ENCODE results near the gene DEPDC5.

DNA sequence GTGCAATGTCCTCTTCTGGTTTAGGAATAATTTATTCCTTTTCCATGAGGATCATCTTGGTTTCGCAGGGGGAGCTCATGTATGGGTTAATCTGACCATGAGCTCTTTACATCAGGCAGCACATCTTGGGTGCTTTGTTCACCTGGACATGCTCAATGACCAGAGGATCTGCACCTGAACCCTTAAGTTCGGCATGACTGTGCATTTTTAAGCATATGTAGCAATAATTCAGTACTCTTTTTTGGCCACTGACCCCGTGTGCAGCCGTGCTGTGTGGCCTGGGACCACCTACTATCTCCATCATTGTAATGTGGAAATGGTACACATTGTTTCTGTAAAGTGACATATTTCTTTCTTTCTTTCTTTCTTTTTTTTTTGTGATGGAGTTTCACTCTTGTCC is 62.9 kb downstream of the DEPDC5 start:
- TF ChIP-seq, protein P1, sequence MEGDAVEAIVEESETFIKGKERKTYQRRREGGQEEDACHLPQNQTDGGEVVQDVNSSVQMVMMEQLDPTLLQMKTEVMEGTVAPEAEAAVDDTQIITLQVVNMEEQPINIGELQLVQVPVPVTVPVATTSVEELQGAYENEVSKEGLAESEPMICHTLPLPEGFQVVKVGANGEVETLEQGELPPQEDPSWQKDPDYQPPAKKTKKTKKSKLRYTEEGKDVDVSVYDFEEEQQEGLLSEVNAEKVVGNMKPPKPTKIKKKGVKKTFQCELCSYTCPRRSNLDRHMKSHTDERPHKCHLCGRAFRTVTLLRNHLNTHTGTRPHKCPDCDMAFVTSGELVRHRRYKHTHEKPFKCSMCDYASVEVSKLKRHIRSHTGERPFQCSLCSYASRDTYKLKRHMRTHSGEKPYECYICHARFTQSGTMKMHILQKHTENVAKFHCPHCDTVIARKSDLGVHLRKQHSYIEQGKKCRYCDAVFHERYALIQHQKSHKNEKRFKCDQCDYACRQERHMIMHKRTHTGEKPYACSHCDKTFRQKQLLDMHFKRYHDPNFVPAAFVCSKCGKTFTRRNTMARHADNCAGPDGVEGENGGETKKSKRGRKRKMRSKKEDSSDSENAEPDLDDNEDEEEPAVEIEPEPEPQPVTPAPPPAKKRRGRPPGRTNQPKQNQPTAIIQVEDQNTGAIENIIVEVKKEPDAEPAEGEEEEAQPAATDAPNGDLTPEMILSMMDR (conservative IDR thresholded peaks at IDR 0.05): no peak
- no peak for TF ChIP-seq EZH2 (IDR thresholded peaks at IDR 0.05; ENCODE audit: low read depth)

Data from PC-9 (cell line).